Measurements from ENCODE around the gene UBE2Q1.

- TF ChIP-seq CTCF (conservative IDR thresholded peaks at IDR 0.05; ENCODE audit: low read depth in 2 of 2) = peak; percentile 94 to 97
- no peak for TF ChIP-seq EZH2 (IDR thresholded peaks at IDR 0.05; ENCODE audit: low read depth, unreplicated experiment)
- no peak for TF ChIP-seq EZH2phosphoT487 (IDR thresholded peaks at IDR 0.05; ENCODE audit: unreplicated experiment)
- no peak for TF ChIP-seq POLR2AphosphoS5 (IDR thresholded peaks at IDR 0.05; ENCODE audit: low read depth)
- no peak for TF ChIP-seq REST (IDR thresholded peaks at IDR 0.05; ENCODE audit: unreplicated experiment)
- no peak for TF ChIP-seq NANOG (IDR thresholded peaks at IDR 0.05; ENCODE audit: borderline replicate concordance)
- TF ChIP-seq JUNB (IDR thresholded peaks at IDR 0.05; ENCODE audit: unreplicated experiment) = no peak
Observed at GRCh38 chr1:154559466-154560044, 1.1 kb upstream of the UBE2Q1 start.

All from GM23338 (cell line).